GM19351 (cell line): ENCODE data around the gene MS4A8.
"Not testable (repeated sequence)": the region's sequence is repeated elsewhere in the genome, so short reads cannot be mapped to it uniquely, and the experiment has no call there.

ENCODE experiments used
- ATAC-seq: cut with Tn5 transposase; IDR thresholded peaks from one replicate; pipeline ENCODE4 v1.9.1; 2021; ENCODE audit warnings: mild to moderate bottlenecking, moderate library complexity; ENCODE audit not compliant: unreplicated experiment

MS4A8 gene

DNA sequence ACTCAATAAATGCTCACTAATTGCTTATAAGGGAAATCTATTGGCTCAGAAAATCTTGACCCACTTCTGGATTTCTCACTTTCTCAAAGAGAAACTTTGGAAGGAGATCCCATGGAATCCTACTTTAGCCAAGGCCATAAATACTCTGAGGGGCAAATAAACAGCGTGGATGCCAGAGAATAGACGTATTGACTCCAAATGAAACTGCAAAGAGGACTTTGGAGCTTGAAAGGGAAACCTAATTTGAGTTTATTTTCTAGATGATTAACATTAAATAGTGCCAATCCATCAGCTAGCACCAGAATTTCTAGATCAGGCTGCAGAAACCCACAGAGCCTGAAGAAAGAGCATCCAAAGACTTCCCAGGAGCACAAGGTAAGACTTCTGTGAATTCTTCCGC is 25.0 kb downstream of the MS4A8 start, which contains the start of gene MS4A18:
Gene MS4A18, plus strand, starts transcription at position 301 of the 400 bp plus-strand sequence.
- ATAC-seq, result no peak

DNA sequence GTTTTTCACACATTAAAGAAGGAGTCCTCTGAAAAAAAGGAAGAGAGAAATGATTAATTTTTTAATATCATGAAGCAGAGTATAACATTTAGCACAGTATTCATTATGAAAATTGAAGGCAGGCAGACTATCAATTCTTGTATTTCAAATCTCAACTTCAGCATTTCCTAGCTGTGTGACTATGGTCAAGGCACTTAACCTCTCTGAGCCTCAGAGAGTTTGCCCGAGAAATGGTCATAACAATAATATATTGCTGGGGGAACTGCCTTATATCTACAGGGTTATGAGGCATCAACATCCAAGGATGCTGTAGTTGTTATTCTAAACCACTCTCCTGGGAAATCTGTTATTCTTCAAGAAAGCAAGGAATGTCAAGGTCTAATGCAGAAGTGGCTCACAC is 26.2 kb downstream of the MS4A8 start:
- ATAC-seq, result no peak

DNA sequence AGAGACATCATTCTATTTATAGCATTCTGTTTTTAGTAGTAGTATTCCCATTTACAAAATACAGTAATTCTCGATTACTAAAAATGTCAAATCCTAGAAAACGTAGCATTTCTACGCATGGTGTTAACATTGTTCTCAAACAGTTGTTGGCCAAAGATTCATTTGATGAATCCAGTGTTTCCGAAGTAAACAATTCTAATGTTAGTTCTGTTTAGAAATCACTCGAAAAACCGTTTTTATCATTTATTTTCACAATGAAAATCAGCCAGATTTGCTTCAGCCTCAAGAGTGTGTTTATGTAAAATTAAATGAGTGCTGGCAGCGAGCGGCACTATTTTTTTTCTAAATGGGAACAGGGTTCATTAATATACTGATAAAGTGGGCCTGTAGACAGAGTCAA is 32.2 kb downstream of the MS4A8 start:
- no peak for ATAC-seq

DNA sequence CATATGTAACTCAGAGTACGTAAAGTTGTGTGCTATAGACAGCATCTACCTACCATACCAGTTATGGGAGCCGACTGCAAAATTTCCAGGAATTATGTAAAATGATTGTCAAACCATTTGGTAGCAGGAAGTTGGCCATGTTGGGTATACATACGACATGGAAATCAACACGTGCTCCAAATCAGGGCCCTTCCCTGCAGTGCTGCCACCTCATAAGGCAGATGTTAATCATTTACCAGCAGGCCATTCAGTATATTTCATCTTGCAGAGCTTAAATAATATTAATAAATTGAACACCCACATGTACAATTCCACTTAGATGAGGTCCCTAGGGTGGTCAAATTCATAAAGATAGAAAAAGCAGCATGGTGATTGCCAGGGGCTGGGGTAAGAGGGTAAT is 34.9 kb downstream of the MS4A8 start:
- no peak for ATAC-seq

DNA sequence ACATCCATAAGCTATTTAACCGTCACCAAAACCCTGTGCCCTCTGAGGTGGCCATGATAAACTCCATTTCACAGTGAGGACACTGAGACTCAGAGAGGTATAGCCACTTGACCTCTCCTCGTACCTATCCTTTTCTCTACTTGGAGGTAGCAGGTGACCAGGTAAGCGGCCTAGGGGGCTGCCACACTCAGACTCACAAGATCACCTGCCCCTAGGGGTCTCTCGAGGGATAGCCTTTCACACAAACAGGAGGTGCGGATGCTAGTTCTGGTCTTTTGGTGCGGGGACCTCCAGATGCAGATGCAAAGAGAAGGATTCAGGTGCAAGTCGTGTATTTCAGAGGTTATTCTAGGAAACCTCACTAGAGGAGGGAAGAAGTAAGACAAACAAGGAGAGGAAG is 39.7 kb downstream of the MS4A8 start:
- no peak for ATAC-seq

DNA sequence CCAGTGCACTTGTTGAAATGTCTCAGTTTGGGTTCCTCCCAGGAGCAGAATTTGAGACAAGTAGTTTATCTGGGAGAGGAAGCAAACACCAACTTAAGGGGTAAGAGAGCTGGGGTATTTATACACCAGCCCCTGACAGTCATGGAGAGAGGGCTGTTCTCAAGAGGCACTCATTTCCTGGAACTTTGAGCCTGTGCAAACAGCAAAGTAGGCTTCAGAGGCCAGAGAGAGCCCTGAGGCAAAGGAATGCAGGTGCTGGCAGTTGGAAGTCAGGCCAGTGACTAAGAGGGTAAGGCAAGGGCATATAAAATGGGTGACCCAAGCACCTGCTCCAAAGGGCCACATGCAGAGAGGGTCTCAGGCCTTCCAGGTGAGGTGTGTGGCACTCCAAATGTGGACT is 41.2 kb downstream of the MS4A8 start:
- no peak for ATAC-seq

DNA sequence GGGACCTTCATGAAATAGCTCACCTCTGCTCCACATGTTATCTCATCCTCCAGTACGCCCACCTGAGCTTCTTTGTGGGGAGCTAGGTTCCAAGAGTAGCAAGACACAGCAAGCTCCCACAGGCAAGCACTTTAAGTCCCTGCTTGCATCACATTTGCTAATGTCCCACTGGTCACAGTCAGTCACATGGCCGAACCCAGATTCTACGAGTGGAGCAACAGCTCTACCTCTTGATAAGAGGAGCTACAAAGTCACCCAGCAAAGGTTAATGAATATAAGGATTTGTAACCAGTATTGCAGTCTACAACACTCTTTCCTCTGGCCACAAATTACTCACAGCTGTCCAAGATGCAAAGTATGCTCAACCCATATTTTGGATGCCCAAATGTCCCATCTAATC is 42.0 kb downstream of the MS4A8 start:
- ATAC-seq, result no peak

DNA sequence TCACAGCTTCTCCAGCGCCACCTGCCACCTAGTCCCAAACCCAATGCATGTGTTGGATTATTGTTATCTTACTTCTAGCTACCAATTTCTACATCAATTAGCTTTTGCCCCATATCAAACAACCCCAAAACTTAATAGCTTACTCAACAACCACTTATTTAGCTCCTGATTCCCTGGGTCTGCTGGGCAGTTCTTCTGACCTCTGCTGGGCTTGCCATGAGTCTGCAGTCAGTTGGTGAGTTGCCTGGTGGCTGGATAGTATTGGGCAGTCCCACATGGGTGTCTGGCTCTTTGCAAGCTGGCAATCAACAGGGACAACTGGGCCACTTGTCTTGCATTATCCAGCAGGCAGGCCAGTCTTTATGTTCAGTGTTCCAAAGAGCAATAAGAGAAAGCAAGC is 43.6 kb downstream of the MS4A8 start:
- ATAC-seq, result no peak

DNA sequence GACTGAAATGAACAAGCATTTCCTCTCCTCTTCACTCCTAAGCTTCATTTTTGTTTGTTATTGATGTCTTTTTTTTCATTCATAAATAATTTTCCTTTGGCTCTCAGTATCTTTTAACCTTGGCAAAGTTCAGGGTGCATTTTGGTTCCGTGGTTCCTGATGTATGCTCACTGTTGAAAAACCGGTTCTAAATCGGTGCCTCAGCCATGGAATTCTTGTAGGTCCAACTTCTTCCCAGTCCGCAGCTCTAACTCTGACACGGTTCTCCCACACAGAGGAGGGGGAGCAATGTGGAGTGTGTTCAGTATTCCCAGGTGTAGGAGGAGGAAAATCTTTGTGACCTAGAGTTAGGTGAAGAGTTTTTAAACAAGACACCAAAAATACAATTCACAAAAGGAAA is 44.7 kb downstream of the MS4A8 start:
- ATAC-seq, result no peak

DNA sequence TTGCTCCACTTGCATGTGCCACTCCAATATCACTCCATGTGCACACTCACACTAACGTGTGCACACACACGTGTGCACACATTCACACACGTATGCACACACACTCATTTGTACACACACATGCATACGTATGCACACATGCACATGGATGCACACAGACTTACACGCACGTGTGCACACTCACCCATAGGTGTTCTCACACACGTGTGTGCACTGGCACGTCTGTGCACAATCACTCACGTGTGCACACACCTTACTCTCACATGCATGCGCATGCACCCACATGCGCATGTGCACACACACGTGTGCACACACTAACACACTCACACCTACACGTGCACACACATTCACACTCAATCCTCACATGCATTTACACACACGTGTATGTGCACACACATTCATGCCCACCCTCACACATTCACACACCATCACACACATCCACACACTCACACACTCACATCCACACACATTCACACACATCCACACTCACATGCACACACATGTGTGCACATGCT is 48.0 kb downstream of the MS4A8 start:
- ATAC-seq, result no peak

DNA sequence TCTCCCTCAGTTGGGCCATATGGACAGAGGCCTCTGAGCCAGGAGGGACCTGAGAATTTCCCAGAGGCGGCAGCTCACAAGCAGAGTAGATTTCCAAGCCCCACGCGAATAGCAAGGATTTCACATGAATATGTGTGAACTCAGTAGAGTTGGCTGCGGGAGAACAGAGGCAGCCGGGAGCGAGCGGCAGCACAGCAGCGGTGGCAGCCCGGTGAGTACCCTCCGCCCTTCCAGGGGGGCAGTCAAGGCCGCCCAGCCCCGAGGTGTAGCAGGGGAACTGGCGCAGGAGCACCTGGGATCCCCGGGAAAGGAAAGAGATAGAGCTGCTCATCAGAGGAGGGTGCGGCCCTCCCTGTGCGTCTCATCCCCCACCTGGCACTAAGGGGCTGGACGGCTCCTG is 48.8 kb downstream of the MS4A8 start:
- ATAC-seq, result no peak

DNA sequence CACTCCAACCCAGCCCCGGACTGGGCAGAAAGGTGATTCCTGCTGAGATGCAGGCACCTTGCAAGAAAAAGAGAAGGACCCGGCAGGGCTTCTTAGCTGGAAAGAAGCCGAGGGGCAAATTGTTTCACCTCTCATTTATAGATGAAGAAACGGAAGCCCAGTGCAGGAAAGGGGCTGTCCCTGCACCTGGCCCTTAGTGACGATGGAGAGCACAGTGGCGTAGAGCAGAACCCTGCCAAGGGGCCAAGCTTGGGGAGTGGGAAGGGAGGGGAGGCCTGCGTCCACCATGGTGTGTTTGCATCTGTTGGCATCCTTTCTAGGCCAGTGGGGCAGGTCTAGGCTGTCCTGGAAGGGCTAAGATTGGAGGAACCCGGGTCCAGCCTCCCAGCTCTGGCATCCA is 49.4 kb downstream of the MS4A8 start:
- ATAC-seq, result no peak

DNA sequence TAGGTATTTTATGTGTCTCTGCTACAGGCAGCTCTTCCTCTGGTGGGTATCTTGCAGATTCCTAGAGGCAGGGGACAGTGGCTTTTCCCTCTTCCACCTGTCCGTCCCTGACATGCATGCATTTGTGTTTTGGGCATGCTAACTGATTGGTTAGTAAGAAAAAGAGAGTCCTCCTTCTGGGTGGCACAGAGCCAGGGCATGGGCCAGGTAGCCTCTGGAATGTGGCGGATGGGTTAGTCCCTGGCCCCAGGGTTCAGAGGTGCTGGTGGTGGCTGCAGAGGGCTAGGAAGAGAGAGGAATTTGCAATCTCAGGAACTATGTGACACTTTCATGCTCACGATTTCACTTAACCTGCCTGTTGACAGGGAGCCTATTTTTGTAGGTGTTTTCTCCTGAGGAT is 51.5 kb downstream of the MS4A8 start:
- no peak for ATAC-seq

DNA sequence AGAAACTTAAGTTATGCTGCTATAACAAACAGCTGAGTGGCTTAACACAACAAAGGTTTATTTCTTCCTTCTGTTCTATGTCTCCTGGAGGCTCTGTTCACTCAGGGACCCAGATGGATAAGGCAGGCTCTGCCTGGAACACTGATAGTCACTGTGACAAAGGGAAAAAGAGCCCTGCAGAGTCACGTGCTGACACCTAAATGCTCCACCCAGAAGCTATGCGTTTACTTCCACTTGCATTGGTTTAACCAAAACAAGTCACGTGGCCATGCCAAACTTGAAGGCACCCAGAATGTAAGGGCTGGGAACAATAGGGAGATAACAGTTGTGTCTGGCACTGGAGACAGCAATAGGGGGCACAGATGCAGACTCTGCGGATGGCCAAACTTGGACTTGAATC is 53.9 kb downstream of the MS4A8 start:
- ATAC-seq, result no peak

DNA sequence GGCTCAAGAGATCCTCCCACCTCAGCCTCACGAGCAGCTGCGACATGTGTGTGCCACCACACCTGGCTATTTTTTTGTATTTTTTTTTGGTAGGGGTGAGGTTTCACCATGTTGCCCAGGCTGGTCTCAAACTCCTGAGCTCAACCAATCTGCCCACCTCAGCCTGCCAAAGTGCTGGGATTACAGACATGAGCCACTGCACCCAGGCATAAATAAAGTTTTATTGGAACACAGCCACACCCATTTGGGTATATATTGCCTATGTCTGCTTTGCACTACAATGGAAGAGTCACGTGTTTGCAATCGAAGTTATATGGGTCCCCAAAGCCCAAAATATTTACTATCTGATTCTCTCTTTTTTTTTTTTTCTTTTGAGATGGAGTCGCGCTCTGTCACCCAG is 55.5 kb downstream of the MS4A8 start:
- ATAC-seq, result no peak

DNA sequence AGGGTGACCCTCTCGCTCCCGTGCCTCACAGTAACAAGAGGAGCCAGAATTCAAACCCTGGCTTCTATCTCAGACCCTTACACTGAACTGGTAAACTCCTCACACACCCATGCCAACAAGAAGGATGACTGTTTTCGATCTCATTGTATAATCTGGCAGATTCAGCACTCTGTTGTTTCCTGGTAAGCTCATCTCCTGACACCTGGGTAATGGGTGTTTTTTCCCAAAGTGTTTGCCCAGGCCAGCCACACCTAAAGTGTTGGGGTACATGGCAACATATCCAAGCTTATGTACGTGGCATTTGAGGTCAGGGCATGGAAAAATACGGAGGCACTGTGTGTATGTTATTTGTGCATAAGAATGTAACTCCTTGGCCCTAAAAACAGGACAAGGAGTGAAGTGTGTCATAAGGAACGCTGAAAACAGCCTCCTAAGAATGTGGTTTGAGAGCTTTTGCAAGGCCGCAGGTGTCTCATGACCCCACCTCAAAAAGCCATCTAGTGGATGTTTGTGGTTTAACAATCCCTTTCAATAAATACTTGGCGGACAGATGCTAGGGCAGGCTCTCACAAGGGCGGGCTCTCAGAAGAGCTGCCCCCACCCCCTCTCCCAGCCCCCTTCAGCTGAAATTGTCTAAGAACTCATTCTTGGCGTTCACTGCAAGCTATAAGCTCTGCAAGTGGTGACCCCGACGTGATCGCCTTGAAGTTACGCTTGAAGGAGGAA is 57.1 kb downstream of the MS4A8 start, which contains the start of gene MS4A15:
Gene MS4A15, plus strand, starts transcription at position 561 of the 726 bp plus-strand sequence. CDS start 6,867 bp downstream, outside the sequence.
- no peak for ATAC-seq

DNA sequence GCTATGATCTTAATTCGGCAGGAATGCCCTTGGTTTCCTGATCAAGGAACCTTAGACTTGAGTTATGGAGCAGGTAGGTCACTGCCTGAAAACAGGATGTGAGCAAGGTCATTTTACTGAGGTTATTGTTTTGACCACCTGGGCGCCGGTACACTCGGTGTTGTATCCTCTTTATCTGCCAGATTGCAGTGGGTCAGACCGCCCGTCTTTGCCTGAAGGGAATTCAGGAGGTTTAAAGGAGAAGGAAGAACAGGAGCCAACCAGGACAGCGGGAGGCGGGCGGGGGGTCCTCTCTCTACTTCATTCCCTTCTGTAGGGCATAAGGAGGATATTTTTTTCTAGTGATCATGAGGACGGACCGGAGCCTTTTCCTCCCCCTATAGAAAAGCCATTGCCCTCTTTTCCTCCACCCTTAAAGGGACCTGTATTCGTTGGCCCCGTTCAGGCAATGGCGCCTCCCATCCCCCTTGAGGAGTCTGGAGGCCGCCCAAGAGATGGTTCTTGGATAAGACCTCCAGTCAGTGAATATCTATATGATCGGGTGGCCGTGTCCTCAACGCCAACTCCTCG is 57.9 kb downstream of the MS4A8 start:
- no peak for ATAC-seq

DNA sequence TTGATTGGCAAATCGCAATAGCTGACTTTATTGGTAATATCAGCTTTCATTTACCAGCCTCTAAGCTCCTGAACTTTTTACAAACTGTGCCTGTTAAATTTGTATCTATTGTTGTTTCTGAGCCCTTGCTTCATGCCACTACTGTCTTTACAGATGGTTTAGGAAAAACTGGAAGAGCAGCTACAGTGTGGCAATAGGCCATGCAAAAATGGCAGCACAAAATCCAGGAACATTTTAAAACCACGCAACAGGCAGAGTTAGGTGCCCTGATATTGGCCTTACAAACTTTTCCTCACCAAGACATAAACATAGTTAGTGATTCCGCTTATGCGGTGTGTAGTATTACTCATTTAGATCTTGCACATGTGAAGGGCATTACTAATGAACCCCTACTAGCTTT is 59.3 kb downstream of the MS4A8 start:
- ATAC-seq, result not testable (repeated sequence)

DNA sequence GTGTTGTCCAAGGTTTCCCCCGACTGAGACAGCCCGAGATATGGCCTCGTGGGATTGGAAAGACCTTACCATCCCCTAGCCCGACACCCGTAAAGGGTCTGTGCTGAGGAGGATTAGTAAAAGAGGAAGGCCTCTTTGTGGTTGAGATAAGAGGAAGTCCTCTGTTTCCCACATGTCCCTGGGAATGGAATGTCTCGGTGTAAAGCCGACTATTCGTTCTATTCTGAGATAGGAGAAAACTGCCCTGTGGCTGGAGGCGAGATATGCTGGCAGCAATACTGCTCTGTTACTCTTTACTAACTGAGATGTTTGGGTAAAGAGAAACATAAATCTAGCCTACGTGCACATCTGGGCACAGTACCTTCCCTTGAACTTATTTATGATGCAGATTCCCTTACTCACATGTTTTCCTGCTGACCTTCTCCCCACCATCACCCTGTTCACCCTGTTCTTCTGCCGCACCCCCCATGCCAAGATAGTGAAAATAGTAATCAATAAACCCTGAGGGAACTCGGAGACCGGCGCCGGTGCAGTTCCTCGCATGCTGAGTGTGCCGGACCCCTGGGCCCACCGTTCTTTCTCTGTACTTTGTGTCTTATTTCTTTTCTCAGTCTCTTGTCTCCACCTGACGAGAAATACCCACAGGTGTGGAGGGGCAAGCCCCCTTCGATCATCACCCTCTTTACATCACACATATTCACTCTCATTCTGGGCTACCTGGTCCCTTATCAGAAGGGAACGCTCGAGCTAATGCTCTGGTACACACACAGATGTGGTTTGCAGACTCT is 60.2 kb downstream of the MS4A8 start:
- not testable (repeated sequence) for ATAC-seq

DNA sequence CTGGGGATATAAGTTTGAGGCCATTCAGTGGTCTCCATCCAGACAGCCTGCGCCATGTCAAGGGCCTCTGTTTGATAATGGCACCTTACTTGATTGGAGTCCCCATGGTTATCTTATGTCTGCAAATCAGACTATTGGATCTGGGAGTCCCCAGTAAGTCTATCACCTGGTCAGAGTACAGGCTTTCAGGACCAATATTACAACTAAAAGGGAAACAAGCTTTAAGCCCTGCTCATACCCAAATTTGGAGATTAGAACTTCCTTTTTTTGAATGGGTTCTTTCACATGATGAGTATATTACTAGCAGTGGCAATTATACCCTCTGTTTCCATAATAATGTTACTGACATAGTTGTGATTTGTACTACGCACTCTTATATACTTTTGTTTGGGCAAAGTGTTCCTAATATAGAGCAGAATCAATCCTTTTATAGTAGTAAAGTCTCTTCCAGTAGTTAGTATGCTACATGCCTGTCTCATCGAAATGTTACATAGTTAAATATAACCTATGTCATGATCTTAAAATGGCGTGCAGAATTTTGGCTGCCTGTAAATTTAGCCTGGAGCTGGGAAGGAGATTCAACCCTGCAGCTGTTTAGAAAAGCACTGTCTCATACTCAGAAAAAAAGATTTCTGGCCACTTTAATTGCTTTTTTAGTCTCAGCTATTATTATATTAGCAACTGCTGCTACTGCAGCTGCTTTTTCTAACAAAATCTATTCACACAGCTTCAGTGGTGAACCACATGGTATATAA is 62.2 kb downstream of the MS4A8 start:
- ATAC-seq, result no peak
